GM06990 (cell line): Measurements from ENCODE around the gene ST8SIA2.

Experiments
- DNase-seq: peaks from one replicate; pipeline ENCODE4 v3.0.0-alpha.2; 2011; ENCODE audit not compliant: insufficient read length; ENCODE audit errors: extremely low read depth
- H3K27me3 ChIP-seq: replicated peaks from 2 replicates; pipeline ENCODE4 v1.6.0; 2011; ENCODE audit warnings: low read length; ENCODE audit not compliant: control insufficient read depth, insufficient read depth
- H3K36me3 ChIP-seq: 2 replicates; pipeline ENCODE4 v1.5.1; 2011; ENCODE audit warnings: low read length; ENCODE audit not compliant: control insufficient read depth, insufficient read depth
- H3K4me3 ChIP-seq: replicated peaks from 2 replicates; pipeline ENCODE4 v1.5.1; 2011; ENCODE audit warnings: low read depth, mild to moderate bottlenecking, control low read depth, low read length
- CTCF ChIP-seq: IDR thresholded peaks from 2 replicates; pipeline ENCODE4 v1.5.1; 2011; ENCODE audit warnings: low read length, control low read depth, mild to moderate bottlenecking, inconsistent platforms; ENCODE audit not compliant: insufficient read depth, poor library complexity, severe bottlenecking

The ST8SIA2 gene

DNA sequence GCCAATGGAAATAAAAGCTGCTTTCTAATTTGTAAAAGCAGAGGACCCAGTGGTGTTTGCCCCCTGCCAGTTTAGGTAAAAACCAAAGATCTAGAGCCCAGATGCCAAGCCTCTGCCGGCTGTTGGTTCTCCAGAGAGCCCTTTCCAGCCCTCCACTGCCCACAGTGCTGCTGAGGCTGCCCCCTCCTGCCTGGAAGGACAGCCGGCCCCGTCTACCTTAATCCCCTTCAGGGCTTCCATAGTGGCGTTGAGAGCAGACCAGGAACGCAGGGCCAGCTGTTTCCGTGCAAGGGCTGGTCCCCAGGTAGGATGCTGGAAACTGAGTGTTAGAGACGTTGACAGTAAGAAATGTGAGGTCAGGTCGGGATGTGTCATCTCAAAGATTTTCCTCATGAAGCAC lies 6.9 kb downstream of the ST8SIA2 start:
- H3K4me3 ChIP-seq, result no peak overlapping the region
- no peak for TF ChIP-seq CTCF
- peaks cover 2% of the 10 kb centered on the region; the same call in 1 of the 2 replicates for H3K27me3 ChIP-seq
- no peaks in the 10 kb centered on the region for H3K36me3 ChIP-seq
- DNase-seq, result no peak

- Histone ChIP-seq H3K36me3 (no peaks in the 10 kb centered on the region), H3K27me3 (peaks cover 2% of the 10 kb centered on the region; the same call in 1 of the 2 replicates), H3K4me3 (no peak overlapping the region)
- TF ChIP-seq CTCF, result no peak
- no peak for DNase-seq
Measured at GRCh38 chr15:92400980-92401787, 7.5 kb downstream of the ST8SIA2 start.

- H3K36me3 ChIP-seq, result no peaks in the 10 kb centered on the region
- TF ChIP-seq CTCF, result no peak
- DNase-seq, result no peak
- peaks cover 2% of the 10 kb centered on the region; the same call in 1 of the 2 replicates for H3K27me3 ChIP-seq
- no peak overlapping the region for H3K4me3 ChIP-seq
Measured at GRCh38 chr15:92402751-92403150, 9.1 kb downstream of the ST8SIA2 start.

DNA sequence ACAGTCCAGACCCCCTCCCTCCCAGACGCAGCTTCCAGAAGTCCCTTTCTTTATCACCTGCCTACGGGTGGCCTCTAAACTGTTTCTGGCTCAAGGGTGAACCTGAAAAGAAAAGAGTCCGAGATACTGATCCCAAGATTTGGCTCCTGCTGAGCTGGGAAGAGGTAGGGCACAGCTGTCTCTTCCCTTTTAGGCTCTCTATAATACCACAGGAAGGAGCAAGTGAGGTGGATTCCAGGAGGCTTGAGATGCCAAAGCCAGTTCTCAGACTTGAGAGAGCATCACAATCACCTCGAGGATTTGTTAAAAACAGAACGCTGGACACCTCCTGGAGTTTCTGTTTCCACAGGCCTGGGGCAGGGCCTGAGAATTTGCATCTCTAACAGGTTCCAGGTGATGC lies 12.3 kb downstream of the ST8SIA2 start:
- Histone ChIP-seq H3K36me3 (no peaks in the 10 kb centered on the region), H3K4me3 (no peak overlapping the region), H3K27me3 (peaks cover 3% of the 10 kb centered on the region; the same call in 1 of the 2 replicates)
- TF ChIP-seq CTCF, result no peak
- no peak for DNase-seq

DNA sequence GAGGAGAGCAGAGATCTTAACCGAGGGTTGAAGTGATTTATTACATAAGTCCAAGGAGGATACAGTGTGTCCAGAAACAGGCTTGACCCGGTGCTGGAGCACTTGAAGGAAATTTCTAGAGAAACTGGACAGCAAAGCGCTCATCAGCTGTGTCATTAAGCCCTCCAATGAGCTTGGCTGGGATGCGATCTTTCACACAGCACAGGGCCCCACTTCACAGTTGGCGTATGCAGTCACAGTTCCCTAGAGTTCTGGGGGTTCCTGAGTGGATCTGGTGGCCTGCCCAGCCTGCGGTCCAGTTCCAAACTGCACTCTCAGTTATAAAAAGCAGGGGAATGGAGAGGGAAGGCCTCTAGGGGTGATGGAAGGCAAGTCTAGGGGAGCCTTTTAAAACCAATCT lies 13.6 kb downstream of the ST8SIA2 start:
- Histone ChIP-seq H3K4me3 (no peak overlapping the region), H3K36me3 (no peaks in the 10 kb centered on the region), H3K27me3 (peaks cover 3% of the 10 kb centered on the region; the same call in 1 of the 2 replicates)
- no peak for TF ChIP-seq CTCF
- no peak for DNase-seq
